ENCODE results near the gene CFDP1.

GRCh38 chr16:75385507-75386152 is 47.7 kb downstream of the CFDP1 start:
- no peak for TF ChIP-seq TEAD4 (IDR thresholded peaks at IDR 0.05)
- no peak for TF ChIP-seq REST (IDR thresholded peaks at IDR 0.05; ENCODE audit: low read depth)
- no peak for TF ChIP-seq EP300 (IDR thresholded peaks at IDR 0.05; ENCODE audit: borderline replicate concordance)
- no peak for TF ChIP-seq MAX (IDR thresholded peaks at IDR 0.05)
- no peak for TF ChIP-seq FOXM1 (IDR thresholded peaks at IDR 0.05; ENCODE audit: borderline replicate concordance, low read depth)
- TF ChIP-seq TAF1 (IDR thresholded peaks at IDR 0.05; ENCODE audit: low read depth): no peak
- peak; percentile 74 for TF ChIP-seq RAD21 (IDR thresholded peaks at IDR 0.05; ENCODE audit: low read depth)
- TF ChIP-seq TCF12 (IDR thresholded peaks at IDR 0.05; ENCODE audit: low read depth): no peak
- TF ChIP-seq YY1 (IDR thresholded peaks at IDR 0.05; ENCODE audit: low read depth): no peak
- TF ChIP-seq CREB1 (IDR thresholded peaks at IDR 0.05; ENCODE audit: low read depth): no peak
- TF ChIP-seq NFIC (IDR thresholded peaks at IDR 0.05): peak; percentile 88
- TF ChIP-seq ZBTB7A (IDR thresholded peaks at IDR 0.05; ENCODE audit: low read depth): no peak
